Neural progenitor cell (in vitro differentiated cells): ENCODE measurements around the gene IFT25. TPM values are rescaled to one million over a fixed set of nuclear protein-coding genes. Genes with fewer than 3 reads are reported as not detected.
A peak's percentile ranks its signal among the peaks of the same experiment; 100 is the strongest.

Experiments
- DNase-seq: peaks from one replicate; pipeline ENCODE4 v3.0.0-alpha.2; 2016; ENCODE audit warnings: low spot score
- H2AFZ ChIP-seq: fragments of 200-600 bp; sonication (generic); replicated peaks from 2 replicates; pipeline ENCODE4 v1.6.1; 2016; ENCODE audit warnings: antibody characterized with exemption
- H3F3A ChIP-seq: fragments of 200-600 bp; sonication (generic); 2 replicates; pipeline ENCODE4 v1.6.1; 2016; ENCODE audit warnings: antibody characterized with exemption, low read depth
- H3K27ac ChIP-seq: fragments of 200-600 bp; sonication (generic); 2 replicates; pipeline ENCODE4 v1.5.1; 2016; ENCODE audit warnings: mild to moderate bottlenecking
- H3K27me3 ChIP-seq: fragments of 200-600 bp; sonication (generic); 2 replicates; pipeline ENCODE4 v1.6.1; 2016; ENCODE audit warnings: mild to moderate bottlenecking, moderate library complexity
- H3K36me3 ChIP-seq: fragments of 200-600 bp; sonication (generic); 2 replicates; pipeline ENCODE4 v1.5.1; 2016
- H3K4me1 ChIP-seq: fragments of 200-600 bp; sonication (generic); 2 replicates; pipeline ENCODE4 v1.6.1; 2016; ENCODE audit warnings: mixed run types
- H3K4me2 ChIP-seq: fragments of 200-600 bp; sonication (generic); 2 replicates; pipeline ENCODE4 v1.6.1; 2016
- H3K4me3 ChIP-seq: fragments of 200-600 bp; sonication (generic); 2 replicates; pipeline ENCODE4 v1.5.1; 2016
- H3K79me2 ChIP-seq: fragments of 200-600 bp; sonication (generic); 2 replicates; pipeline ENCODE4 v1.6.1; 2016; ENCODE audit warnings: low read depth
- H3K9ac ChIP-seq: fragments of 200-600 bp; sonication (generic); 2 replicates; pipeline ENCODE4 v1.6.1; 2016
- H3K9me3 ChIP-seq: fragments of 200-600 bp; sonication (generic); 2 replicates; pipeline ENCODE4 v1.5.1; 2016; ENCODE audit warnings: low read depth
- H4K20me1 ChIP-seq: fragments of 200-600 bp; sonication (generic); 2 replicates; pipeline ENCODE4 v1.6.1; 2016; ENCODE audit warnings: low read depth
- H3K27ac Mint-ChIP-seq: 3 replicates; pipeline ENCODE4 v1.8.0; 2021; ENCODE audit warnings: mixed read lengths
- H3K27me3 Mint-ChIP-seq: 2 replicates; pipeline ENCODE4 v1.8.0; 2022; ENCODE audit warnings: low read depth, mild to moderate bottlenecking, inconsistent platforms, moderate library complexity, mixed read lengths; ENCODE audit not compliant: insufficient read depth
- H3K36me3 Mint-ChIP-seq: 3 replicates; pipeline ENCODE4 v1.8.0; 2021; ENCODE audit warnings: mixed read lengths
- H3K4me1 Mint-ChIP-seq: 3 replicates; pipeline ENCODE4 v1.8.0; 2021; ENCODE audit warnings: mixed read lengths
- H3K4me3 Mint-ChIP-seq: 3 replicates; pipeline ENCODE4 v1.8.0; 2021; ENCODE audit warnings: mild to moderate bottlenecking, moderate library complexity, mixed read lengths
- H3K9me3 Mint-ChIP-seq: 3 replicates; pipeline ENCODE4 v1.8.0; 2020; ENCODE audit warnings: mixed read lengths
- EZH2 ChIP-seq: fragments of 200-600 bp; sonication (generic); IDR thresholded peaks from 2 replicates; pipeline ENCODE4 v1.6.1; 2017; ENCODE audit warnings: antibody characterized with exemption, mild to moderate bottlenecking, moderate library complexity
- EZH2phosphoT487 ChIP-seq: fragments of 200-600 bp; sonication (generic); IDR thresholded peaks from 2 replicates; pipeline ENCODE4 v1.6.1; 2017; ENCODE audit warnings: antibody characterized with exemption
- total RNA-seq: library from RNA; depleted of rRNA; stranded (reverse); fragments of >200 nt; gene quantifications from 2 replicates; pipeline ENCODE4 v1.2.3, GENCODE V29; 2015; ENCODE audit warnings: low replicate concordance
- TF ChIP-seq, protein P1 (sequence below): fragments of 200-600 bp; sonication (generic); IDR thresholded peaks from 2 replicates; pipeline ENCODE4 v1.5.1; 2017; ENCODE audit warnings: antibody characterized with exemption, mild to moderate bottlenecking

Gene IFT25
- total RNA-seq, 1 donor from 2014 or later = 54.0 TPM

DNA sequence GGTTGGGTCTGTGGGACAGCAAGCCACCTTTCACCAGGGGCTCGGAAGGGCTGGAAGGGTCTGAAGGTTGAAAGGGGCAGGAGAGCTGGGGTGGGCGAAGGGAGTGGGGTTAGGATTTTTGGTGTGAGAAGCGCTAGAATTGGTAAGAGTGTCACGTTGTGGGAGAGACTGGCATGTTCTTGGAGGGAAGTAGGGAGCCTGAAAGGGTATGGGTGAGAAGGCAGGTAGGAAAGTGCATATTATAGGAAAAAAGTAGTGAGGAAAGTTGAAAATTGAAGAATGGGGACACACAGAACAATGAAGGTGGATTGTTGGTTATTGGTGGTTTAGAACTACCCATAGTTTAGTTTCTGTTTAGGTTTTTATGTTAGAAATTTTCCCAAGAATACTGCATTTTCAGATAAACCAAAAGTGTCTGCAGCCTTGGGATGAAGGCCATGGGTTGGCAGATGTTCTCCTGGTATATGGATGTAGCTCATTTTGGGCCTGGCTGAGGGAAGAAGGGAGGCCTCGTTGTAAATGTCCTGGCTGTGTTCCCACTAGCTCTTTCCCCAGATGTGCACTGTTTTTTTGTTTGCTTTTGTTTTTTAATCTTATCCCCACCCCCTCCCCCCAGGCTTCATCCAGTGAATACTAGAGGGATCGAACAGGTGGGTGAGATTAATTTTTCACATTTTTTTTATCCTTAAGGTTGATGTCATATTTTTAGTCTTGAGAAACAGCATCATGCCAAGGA is 1.8 kb upstream of the IFT25 start:
- TF ChIP-seq, protein P1, sequence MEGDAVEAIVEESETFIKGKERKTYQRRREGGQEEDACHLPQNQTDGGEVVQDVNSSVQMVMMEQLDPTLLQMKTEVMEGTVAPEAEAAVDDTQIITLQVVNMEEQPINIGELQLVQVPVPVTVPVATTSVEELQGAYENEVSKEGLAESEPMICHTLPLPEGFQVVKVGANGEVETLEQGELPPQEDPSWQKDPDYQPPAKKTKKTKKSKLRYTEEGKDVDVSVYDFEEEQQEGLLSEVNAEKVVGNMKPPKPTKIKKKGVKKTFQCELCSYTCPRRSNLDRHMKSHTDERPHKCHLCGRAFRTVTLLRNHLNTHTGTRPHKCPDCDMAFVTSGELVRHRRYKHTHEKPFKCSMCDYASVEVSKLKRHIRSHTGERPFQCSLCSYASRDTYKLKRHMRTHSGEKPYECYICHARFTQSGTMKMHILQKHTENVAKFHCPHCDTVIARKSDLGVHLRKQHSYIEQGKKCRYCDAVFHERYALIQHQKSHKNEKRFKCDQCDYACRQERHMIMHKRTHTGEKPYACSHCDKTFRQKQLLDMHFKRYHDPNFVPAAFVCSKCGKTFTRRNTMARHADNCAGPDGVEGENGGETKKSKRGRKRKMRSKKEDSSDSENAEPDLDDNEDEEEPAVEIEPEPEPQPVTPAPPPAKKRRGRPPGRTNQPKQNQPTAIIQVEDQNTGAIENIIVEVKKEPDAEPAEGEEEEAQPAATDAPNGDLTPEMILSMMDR = no peak
- no peak for TF ChIP-seq EZH2
- TF ChIP-seq EZH2phosphoT487 = no peak
- H3F3A ChIP-seq = peaks cover 21% of the 10 kb centered on the region
- H3K4me1 ChIP-seq = peaks cover 30% of the 10 kb centered on the region
- Mint-ChIP-seq H3K4me1 (peaks cover 57% of the 10 kb centered on the region), H3K27ac (peak overlapping the region; percentile 47), H3K36me3 (peaks cover 13% of the 10 kb centered on the region), H3K27me3 (no peaks in the 10 kb centered on the region), H3K9me3 (no peaks in the 10 kb centered on the region), H3K4me3 (peak overlapping the region; percentile 93)
- no peak overlapping the region for H3K27ac ChIP-seq
- no peaks in the 10 kb centered on the region for H3K9me3 ChIP-seq
- peaks cover 82% of the 10 kb centered on the region for H3K79me2 ChIP-seq
- no peak overlapping the region for H2AFZ ChIP-seq
- peak overlapping the region; percentile 78 for H3K4me3 ChIP-seq
- no peaks in the 10 kb centered on the region for H3K36me3 ChIP-seq
- no peak for DNase-seq
- H3K4me2 ChIP-seq = peak overlapping the region; percentile 93
- H3K27me3 ChIP-seq = no peaks in the 10 kb centered on the region
- H4K20me1 ChIP-seq = peaks cover 30% of the 10 kb centered on the region
- H3K9ac ChIP-seq = peak overlapping the region; percentile 60

DNA sequence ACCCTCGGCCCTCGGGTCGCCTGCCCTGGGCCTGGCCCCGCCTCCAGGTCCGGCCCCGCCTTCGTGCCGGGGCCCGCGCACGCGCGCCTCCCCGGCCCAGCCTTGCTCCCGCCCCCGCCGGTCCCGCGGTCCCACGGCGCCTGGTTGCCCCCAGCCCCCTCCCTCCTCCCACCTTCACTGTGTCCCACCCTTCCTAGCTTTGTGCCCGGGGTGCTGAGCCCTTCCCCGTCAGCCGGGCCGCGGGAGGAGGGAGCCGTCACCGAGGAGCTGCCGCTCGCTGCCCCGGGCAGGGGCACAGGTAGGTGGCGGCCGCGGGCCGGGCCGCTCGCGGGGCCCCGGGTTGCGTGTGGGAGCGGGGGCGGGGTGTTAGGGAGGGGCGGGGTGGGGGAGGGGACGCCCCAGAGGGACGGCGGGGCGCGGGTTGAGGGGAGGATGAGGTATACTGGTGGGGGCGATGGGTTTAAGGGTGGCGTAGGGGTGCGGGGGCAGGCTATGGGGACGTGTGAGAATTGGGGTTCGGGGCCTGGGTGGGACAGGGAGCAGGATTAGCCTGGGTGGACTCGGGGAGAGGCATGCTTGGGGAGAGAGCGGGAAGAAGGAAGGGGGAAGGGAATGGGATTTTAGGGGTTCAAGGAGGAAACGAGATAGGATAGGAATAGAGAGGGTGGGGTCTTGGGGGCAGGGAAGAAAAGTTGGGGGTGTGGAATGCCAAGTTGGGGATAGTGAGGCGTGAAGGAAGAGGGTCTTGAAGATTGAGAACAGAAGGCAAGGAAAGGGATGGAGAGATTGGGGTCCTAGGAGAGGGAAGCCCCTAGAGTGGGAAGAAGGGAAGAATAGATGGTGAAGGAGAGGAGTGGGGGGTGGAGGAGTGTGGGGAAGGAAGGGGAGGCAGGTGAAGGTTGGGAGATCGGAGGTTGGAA is 1.0 kb upstream of the IFT25 start, which contains the start of gene LRRC42:
TSS of gene LRRC42 (plus strand) at position 99 of the 920 bp plus-strand sequence. CDS start 5,650 bp downstream, outside the sequence.
- H3K4me3 ChIP-seq = peak within 1 kb of the TSS; percentile 78
- H3K9ac ChIP-seq = peak within 1 kb of the TSS; percentile 60
- H3K27ac ChIP-seq = peak within 1 kb of the TSS; percentile 78
- Mint-ChIP-seq H3K4me1 (peaks cover 57% of the 10 kb centered on the region), H3K36me3 (peaks cover 12% of the 10 kb centered on the region), H3K9me3 (no peaks in the 10 kb centered on the region), H3K27ac (peak within 1 kb of the TSS; percentile 69), H3K27me3 (no peaks in the 10 kb centered on the region), H3K4me3 (peak within 1 kb of the TSS; percentile 94)
- peaks cover 30% of the 10 kb centered on the region for H3K4me1 ChIP-seq
- no peak for TF ChIP-seq EZH2phosphoT487
- no peak for TF ChIP-seq EZH2
- TF ChIP-seq, protein P1 = peak; percentile 47
- peak within 1 kb of the TSS; percentile 93 for H3K4me2 ChIP-seq
- H3K79me2 ChIP-seq = peaks cover 85% of the 10 kb centered on the region
- DNase-seq = peak; percentile 92
- peak within 1 kb of the TSS; percentile 96 for H2AFZ ChIP-seq
- no peaks in the 10 kb centered on the region for H3K9me3 ChIP-seq
- peaks cover 30% of the 10 kb centered on the region for H4K20me1 ChIP-seq
- H3F3A ChIP-seq = peaks cover 21% of the 10 kb centered on the region
- H3K27me3 ChIP-seq = no peaks in the 10 kb centered on the region
- no peaks in the 10 kb centered on the region for H3K36me3 ChIP-seq

DNA sequence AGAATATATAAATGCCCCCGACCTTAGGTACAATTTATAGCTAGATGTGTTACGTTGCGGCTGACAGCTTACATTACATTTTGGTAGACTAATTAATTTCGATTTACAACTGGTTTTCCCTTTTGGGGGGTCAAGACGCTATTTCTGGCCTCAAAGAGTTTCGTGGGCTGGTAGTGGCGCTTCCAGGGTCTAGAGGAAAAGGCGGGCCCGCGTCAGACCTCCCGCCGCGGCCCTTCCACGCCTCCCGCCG is 391 bp downstream of the IFT25 start:
- Histone ChIP-seq H3K9me3 (no peaks in the 10 kb centered on the region), H3K4me2 (peak overlapping the region; percentile 84), H3K9ac (peak overlapping the region; percentile 39), H3K27me3 (no peaks in the 10 kb centered on the region), H3K36me3 (peaks cover 1% of the 10 kb centered on the region), H3K79me2 (peaks cover 76% of the 10 kb centered on the region), H3K4me3 (peak overlapping the region; percentile 78), H3F3A (peaks cover 21% of the 10 kb centered on the region), H4K20me1 (peaks cover 25% of the 10 kb centered on the region), H3K4me1 (peaks cover 30% of the 10 kb centered on the region), H2AFZ (peak overlapping the region; percentile 80), H3K27ac (no peak overlapping the region)
- Mint-ChIP-seq H3K4me3 (peak overlapping the region; percentile 94), H3K4me1 (peaks cover 56% of the 10 kb centered on the region), H3K9me3 (no peaks in the 10 kb centered on the region), H3K27me3 (no peaks in the 10 kb centered on the region), H3K27ac (peak overlapping the region; percentile 72), H3K36me3 (peaks cover 13% of the 10 kb centered on the region)
- DNase-seq = no peak
- TF ChIP-seq EZH2phosphoT487 (no peak), EZH2 (no peak)
